GM21786 (cell line): ENCODE measurements around the gene PTPN11.
A peak's percentile ranks its signal among the peaks of the same experiment; 100 is the strongest.
"Not testable (repeated sequence)": the region's sequence is repeated elsewhere in the genome, so short reads cannot be mapped to it uniquely, and the experiment has no call there.

Source experiments
- ATAC-seq: cut with Tn5 transposase; IDR thresholded peaks from one replicate; pipeline ENCODE4 v1.9.1; 2021; ENCODE audit not compliant: unreplicated experiment

PTPN11 gene

GRCh38 chr12:112409064-112409905 is 9.5 kb upstream of the PTPN11 start, which contains the start of gene RPL6:
Gene RPL6, minus strand, starts transcription at chr12:112409605. Its CDS starts 949 bp downstream, at chr12:112408656.
- peak; percentile 78 for ATAC-seq

- ATAC-seq = no peak
Observed at GRCh38 chr12:112409906-112410244, 8.9 kb upstream of the PTPN11 start.

- no peak for ATAC-seq
Observed at GRCh38 chr12:112413855-112414625, 4.7 kb upstream of the PTPN11 start.

DNA sequence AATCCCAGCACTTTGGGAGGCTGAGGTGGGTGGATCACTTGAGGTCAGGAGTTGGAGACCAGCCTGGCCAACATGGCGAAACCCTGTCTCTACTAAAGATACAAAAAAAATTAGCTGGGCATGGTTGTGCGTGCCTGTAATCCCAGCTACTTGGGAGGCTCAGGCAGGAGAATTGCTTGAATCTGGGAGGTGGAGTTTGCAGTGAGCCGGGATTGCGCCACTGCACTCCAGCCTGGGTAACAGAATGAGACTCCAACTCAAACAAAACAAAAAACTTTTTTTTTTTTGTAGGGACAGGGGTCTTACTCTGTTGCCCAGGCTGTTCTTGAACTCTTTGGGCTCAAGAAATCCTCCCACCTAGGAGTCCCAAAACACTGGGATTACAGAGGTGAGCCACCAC is 3.3 kb upstream of the PTPN11 start:
- not testable (repeated sequence) for ATAC-seq

GRCh38 chr12:112418273-112418607 is 507 bp upstream of the PTPN11 start:
- ATAC-seq = no peak

- ATAC-seq = peak; percentile 13
Observed at GRCh38 chr12:112419297-112420133, 768 bp downstream of the PTPN11 start.

DNA sequence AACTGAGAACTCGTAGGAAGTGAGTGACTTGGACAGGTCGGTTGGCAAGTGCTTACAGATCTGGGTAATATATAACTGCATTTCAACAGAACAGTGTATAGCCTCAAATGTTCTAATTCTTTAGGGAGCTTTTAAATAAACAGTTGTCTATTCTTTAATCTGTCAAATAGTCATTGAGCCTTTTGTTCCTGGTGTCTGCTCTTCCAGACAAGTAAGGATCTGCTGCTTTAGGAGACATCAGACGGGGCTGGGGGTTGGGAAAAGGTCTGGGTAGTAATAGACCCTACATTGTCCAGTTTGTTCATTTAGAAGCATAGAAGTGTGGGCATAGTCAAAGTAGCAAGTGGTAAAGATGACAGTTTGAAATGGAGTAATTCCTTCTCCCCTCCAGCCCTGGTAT is 2.0 kb downstream of the PTPN11 start:
- no peak for ATAC-seq

DNA sequence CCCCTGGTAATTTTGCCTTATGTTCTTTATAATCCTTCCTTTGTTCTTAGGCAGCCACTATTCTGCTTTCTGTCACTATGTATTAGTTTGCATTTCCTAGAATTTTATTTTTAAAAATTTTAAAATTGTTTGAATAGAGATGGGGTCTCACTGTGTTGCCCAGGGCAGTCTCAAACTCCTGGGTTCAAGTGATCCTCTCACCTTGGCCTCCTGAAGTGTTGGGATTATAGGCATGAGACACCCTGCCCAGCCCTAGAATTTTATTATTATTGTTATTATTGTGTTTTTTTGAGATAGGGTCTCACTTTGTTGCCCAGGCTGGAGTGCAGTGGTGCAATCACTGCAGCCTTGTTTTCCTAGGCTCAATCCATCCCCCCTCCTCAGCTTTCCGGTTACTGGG is 2.6 kb downstream of the PTPN11 start:
- ATAC-seq = no peak

DNA sequence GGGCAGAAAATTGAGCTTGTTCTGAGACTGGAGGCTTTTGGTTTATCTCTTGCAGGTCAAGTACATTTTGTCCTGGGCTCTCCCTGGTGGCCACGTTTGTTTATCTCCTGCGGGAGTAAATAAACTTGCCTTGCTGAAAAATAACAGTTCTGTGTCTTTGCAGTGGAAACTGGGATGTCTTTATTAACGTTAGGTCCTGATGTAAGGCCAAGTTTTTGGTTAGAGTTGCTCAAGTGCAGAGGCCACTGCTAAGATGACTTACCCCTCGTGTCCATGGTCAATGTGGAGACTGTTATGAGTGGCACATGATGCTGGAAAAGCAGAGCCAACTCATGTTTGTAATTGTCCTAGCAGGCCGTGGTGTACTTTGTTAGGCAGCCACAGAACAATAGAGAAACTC is 3.8 kb downstream of the PTPN11 start:
- ATAC-seq = no peak

DNA sequence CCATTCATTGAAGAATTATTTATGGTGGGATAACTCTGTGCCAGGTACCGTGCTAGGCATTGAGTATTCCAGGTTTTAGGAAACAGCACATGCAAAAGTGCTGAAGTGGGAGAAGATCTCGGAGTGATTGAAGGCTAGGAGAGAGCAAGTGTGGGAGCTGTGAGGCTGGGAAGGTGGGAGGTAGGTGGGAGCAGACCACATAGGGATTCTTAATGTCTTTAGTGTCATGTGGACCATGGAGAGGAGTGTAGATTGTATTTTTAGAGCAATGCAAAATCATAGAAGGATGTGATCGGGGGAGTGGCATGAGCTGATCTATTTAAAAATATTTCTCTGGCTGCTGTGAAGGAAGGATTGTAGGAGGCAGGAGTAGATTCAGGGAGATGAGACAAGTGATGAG is 5.4 kb downstream of the PTPN11 start:
- no peak for ATAC-seq

DNA sequence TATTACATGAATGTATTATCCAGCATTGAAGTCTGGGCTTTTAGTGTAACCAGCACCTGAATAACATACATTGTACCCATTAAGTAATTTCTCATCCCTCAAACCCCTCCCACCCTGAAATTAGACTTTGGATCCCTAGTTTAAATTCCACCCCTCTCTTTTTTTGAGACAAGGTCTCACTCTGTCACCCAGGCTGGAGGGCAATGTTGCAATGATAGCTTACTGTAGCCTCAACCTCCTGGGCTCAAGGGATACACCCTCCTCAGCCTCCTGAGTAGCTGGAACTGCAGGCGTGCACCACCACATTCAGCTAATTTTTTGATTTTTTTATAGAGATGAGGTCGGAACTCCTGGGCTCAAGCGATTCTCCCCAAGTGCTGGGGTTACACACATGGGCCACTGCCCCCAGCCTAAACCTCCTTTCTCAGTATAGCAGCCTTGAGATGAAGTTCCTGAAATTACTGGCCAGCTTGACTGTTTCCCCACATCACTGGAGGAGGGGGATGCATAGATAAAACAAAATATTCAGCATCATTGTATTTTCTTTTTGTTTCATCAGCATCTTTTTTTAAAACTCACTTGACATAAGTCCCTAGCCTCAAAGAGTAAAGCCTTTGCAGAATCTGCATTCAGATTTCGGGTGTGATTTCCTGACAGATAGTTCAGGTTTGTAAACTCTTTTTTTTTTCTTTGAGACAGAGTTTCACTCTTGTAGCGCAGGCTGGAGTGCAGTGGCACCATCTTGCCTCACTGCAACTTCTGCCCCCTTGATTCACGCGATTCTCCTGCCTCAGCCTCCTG is 7.0 kb downstream of the PTPN11 start:
- no peak for ATAC-seq

GRCh38 chr12:112427760-112428159 is 9.0 kb downstream of the PTPN11 start:
- ATAC-seq = no peak

GRCh38 chr12:112430929-112431328 is 12.2 kb downstream of the PTPN11 start:
- no peak for ATAC-seq

DNA sequence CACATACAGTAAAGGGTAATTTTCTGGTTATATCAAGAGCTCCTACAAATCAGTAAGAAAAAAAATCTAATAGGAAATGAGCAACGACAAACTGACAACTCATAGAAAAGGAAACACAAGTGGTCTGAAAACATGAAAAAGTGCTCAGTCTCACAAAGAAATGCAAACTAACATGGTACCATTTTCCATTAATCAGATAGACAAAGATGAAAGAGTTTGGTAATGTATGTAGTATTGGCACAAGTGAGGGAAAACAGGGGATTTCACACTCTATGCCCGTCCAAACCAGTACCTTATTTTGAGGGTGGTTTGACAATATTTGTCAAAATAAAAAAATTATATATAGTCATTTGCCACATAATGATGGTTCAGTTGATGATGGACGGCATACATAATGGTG is 13.2 kb downstream of the PTPN11 start:
- no peak for ATAC-seq

DNA sequence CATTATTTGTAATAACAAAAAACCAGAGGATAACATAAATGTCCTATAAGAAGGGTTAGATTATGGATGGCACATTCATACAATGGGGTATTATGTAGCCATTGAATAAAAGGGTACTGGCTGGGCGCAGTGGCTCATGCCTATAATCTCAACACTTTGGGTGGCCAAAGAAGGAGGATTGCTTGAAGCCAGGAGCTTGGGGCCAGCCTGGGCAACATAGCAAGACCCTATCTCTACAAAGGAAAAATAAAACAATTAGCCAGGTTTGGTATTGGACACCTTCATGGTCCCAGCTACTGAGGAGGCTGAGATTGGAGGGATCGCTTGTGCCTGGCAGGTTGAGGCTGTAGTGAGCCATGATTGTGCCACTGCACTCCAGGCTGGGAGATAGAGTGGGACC is 14.8 kb downstream of the PTPN11 start:
- no peak for ATAC-seq

DNA sequence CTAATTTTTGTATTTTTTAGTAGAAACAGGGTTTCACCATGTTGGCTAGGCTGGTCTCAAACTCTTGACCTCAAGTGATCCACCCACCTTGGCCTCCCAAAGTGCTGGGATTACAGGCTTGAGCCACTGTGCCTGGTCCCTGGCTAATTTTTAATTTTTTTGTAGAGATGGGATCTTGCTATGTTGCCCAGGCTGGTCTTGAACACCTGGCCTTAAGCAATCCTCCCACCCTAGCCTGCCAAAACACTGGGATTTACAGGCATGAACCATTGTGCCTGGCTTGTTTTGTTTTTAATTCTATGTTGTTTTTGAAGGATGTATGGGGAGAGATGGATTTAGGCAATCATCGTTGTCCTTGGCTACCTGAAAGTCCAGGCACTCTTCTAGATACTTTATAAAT is 19.9 kb downstream of the PTPN11 start:
- ATAC-seq = not testable (repeated sequence)

- no peak for ATAC-seq
Observed at GRCh38 chr12:112439769-112440168, 21.0 kb downstream of the PTPN11 start.

DNA sequence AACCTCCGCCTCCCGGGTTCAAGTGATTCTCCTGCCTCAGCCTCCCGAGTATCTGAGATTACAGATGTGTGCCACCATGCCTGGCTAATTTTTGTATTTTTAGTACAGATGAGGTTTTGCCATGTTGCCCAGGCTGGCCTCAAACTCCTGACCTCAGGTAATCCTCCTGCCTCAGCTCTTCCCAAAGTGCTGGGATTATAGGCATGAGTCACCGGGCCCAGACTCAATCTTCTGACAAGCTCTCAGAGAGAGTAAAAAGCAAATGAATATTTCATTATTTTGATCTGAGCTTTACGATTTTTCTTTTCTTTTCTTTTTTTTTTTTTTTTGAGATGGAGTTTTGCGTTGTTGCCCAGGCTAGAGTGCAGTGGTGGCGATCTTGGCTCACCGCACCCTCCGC is 21.9 kb downstream of the PTPN11 start:
- ATAC-seq = not testable (repeated sequence)

DNA sequence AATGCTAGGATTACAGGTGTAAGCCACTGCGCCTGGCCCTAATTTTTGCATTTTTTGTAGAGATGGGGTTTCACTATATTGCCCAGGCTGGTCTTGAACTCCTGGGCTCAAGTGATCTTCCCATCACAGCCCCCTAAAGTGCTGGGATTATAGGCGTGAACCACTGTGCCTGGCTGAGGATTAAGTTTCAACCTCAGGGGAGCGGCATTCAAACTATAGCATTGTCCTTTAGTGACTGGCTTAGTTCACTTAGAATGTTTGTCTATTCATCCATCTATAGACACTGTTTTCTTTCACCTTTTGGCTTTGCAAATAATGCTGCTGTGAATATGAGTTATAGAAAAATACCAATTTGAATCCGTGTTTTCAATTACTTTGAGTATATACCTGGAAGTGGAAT is 25.2 kb downstream of the PTPN11 start:
- no peak for ATAC-seq

GRCh38 chr12:112446008-112446725 is 27.4 kb downstream of the PTPN11 start:
- no peak for ATAC-seq
